Activated CD8-positive, alpha-beta T cell treated with anti-CD3 and anti-CD28 coated beads for 36 hours (primary cell): ENCODE measurements around the gene NCAPH2. TPM values are rescaled to one million over a fixed set of nuclear protein-coding genes. Genes with fewer than 3 reads are reported as not detected.

ENCODE experiments used
- ATAC-seq: fragments of 200-7000 bp; cut with Tn5 transposase; one replicate; pipeline ENCODE4 v1.10.0; 2021; ENCODE audit warnings: mild to moderate bottlenecking, moderate library complexity
- CTCF ChIA-PET: fragments of 350-600 bp; sonication (Branson Sonifier 250); formaldehyde crosslinking; loops from one replicate; lab custom pipeline; 2021; ENCODE audit warnings: antibody characterized with exemption; lab: Charles Lee
- POLR2A ChIA-PET: fragments of 350-600 bp; sonication (Branson Sonifier 250); formaldehyde crosslinking; loops from one replicate; lab custom pipeline; 2021; ENCODE audit warnings: antibody characterized with exemption; lab: Charles Lee
- DNase-seq: peaks from one replicate; pipeline ENCODE4 v3.0.0-alpha.2; 2020
- H3K27ac Mint-ChIP-seq: one replicate; pipeline ENCODE4 v1.8.0; 2021; ENCODE audit warnings: mild to moderate bottlenecking, mixed read lengths
- H3K27me3 Mint-ChIP-seq: one replicate; pipeline ENCODE4 v1.8.0; 2021; ENCODE audit warnings: mixed read lengths
- H3K36me3 Mint-ChIP-seq: one replicate; pipeline ENCODE4 v1.8.0; 2021; ENCODE audit warnings: low read depth, mixed read lengths
- H3K4me1 Mint-ChIP-seq: one replicate; pipeline ENCODE4 v1.8.0; 2021; ENCODE audit warnings: low read depth, mixed read lengths
- H3K4me3 Mint-ChIP-seq: one replicate; pipeline ENCODE4 v1.8.0; 2021; ENCODE audit warnings: mild to moderate bottlenecking, moderate library complexity, mixed read lengths
- H3K9me3 Mint-ChIP-seq: one replicate; pipeline ENCODE4 v1.8.0; 2021; ENCODE audit warnings: mixed read lengths
- CTCF ChIP-seq: fragments of 200-600 bp; IDR thresholded peaks from one replicate; pipeline ENCODE4 v1.8.0; 2022; ENCODE audit warnings: antibody characterized with exemption, mild to moderate bottlenecking
- intact Hi-C: fragments of 100-400 bp; cut with micrococcal nuclease; formaldehyde crosslinking; loops from one replicate; pipeline ENCODE4 v1.10.0; 2022
- total RNA-seq, 2 experiments: library from RNA; stranded (reverse); gene quantifications; one replicate each; pipeline ENCODE4 v1.2.3, GENCODE V29; 2021

Gene NCAPH2
- total RNA-seq, 2 experiments from 2014 or later = 121 to 126 TPM

GRCh38 chr22:50502628-50503474 lies 5.2 kb upstream of the NCAPH2 start:
- ATAC-seq = no peak
- CTCF ChIA-PET = interaction anchor here (1.3 to 9.9 kb wide), 2 partner anchors 23 to 118 kb away, joined by 3 to 80 read pairs; partner anchors contain the start of gene SCO2
- peaks cover 4% of the 10 kb centered on the region for H3K36me3 Mint-ChIP-seq
- H3K4me1 Mint-ChIP-seq = no peaks in the 10 kb centered on the region
- H3K4me3 Mint-ChIP-seq = no peak overlapping the region
- intact Hi-C loops = no loop called here
- DNase-seq = no peak
- no peak for TF ChIP-seq CTCF
- H3K27me3 Mint-ChIP-seq = no peaks in the 10 kb centered on the region
- POLR2A ChIA-PET = interaction anchor here (0.8 to 1.3 kb wide), 4 partner anchors 23 to 118 kb away, joined by 3 to 5 read pairs (median 4); partner anchors contain the start of gene SCO2
- no peak overlapping the region for H3K27ac Mint-ChIP-seq
- no peaks in the 10 kb centered on the region for H3K9me3 Mint-ChIP-seq

GRCh38 chr22:50503475-50504145 lies 4.4 kb upstream of the NCAPH2 start:
- no peaks in the 10 kb centered on the region for H3K9me3 Mint-ChIP-seq
- no peak overlapping the region for H3K4me3 Mint-ChIP-seq
- DNase-seq = peak; percentile 50
- H3K27me3 Mint-ChIP-seq = no peaks in the 10 kb centered on the region
- no peak overlapping the region for H3K27ac Mint-ChIP-seq
- ATAC-seq = no peak
- TF ChIP-seq CTCF = no peak
- POLR2A ChIA-PET = interaction anchor here (0.8 to 1.3 kb wide), 2 partner anchors 22 to 118 kb away, joined by 3 to 5 read pairs; partner anchors contain the start of gene SCO2
- intact Hi-C loops = no loop called here
- CTCF ChIA-PET = interaction anchor here (9.9 kb wide), 1 partner anchor 22 kb away, joined by 80 read pairs; the partner anchor contains the start of gene SCO2
- H3K4me1 Mint-ChIP-seq = no peaks in the 10 kb centered on the region
- H3K36me3 Mint-ChIP-seq = peaks cover 4% of the 10 kb centered on the region

- ChIA-PET POLR2A (no interaction called here), CTCF (interaction anchor here (0.8 to 9.9 kb wide), 3 partner anchors 17 to 116 kb away, joined by 3 to 80 read pairs (median 10); partner anchors contain the start of gene SCO2)
- Mint-ChIP-seq H3K4me3 (no peak overlapping the region), H3K36me3 (peaks cover 13% of the 10 kb centered on the region), H3K4me1 (peaks cover 9% of the 10 kb centered on the region), H3K27ac (no peak overlapping the region), H3K9me3 (no peaks in the 10 kb centered on the region), H3K27me3 (no peaks in the 10 kb centered on the region)
- DNase-seq (no peak), ATAC-seq (no peak)
- intact Hi-C loops = no loop called here
- TF ChIP-seq CTCF = no peak
Measured at GRCh38 chr22:50504369-50505211, 3.4 kb upstream of the NCAPH2 start.

GRCh38 chr22:50505276-50505775 lies 2.7 kb upstream of the NCAPH2 start:
- Mint-ChIP-seq H3K4me3 (peak overlapping the region; percentile 31), H3K9me3 (no peaks in the 10 kb centered on the region), H3K36me3 (peaks cover 14% of the 10 kb centered on the region), H3K4me1 (peaks cover 10% of the 10 kb centered on the region), H3K27me3 (no peaks in the 10 kb centered on the region), H3K27ac (no peak overlapping the region)
- TF ChIP-seq CTCF = no peak
- intact Hi-C loops = no loop called here
- DNase-seq = no peak
- ChIA-PET POLR2A (interaction anchor here (8.0 kb wide), 1 partner anchor 19 kb away, joined by 111 read pairs; the partner anchor contains the start of gene SCO2), CTCF (interaction anchor here (0.8 to 9.9 kb wide), 4 partner anchors 18 to 116 kb away, joined by 3 to 80 read pairs (median 8); partner anchors contain the start of gene SCO2)
- no peak for ATAC-seq
